ENCODE results near the gene CC2D2A. TPM values are rescaled to one million over a fixed set of nuclear protein-coding genes. Genes with fewer than 3 reads are reported as not detected.

The CC2D2A gene
- total RNA-seq, 1 donor from 2014 or later: 8.2 TPM

DNA sequence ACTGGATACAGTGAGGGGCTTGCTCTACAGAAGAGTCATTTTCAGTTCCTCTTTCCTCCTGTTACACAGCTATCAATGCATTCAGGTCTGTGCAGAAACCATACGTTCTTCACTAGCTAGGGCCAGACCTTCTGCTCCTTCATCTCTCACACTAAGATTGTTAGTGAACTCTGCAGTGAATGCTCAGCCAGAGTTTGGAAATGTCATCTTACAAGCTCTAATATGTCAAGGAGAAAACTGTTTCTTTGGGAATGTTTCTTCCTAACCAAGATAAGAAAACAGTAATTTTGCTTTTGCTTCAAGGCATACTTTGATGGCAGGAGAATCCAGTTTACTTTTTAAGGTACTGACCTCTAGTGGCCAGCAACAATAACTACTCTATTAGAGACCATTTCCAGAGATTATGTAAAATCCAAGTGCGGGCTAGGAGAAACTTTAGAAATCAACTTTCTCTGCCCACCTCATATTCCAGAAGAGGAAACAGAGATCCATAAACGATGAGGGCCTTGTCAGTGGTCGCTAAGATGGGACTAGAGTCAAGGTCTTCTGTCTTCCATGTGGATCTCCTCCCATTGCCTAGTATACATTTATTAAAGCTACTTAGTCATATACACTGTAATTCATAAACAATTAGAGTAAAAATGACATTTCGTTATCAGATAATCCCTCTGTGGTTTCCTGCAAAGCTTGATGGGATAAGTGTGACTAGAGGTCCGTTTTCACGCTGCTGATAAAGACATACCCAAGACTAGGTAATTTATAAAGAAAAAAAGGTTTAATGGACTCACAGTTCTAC is 12.1 kb upstream of the CC2D2A start:
- peak; percentile 74 for ATAC-seq
- DNase-seq: no peak
- intact Hi-C loops (cut with micrococcal nuclease): loop anchor here (2.0 to 10.0 kb wide), 3 partner anchors 53 to 227 kb away; no protein-coding TSS in a partner anchor

DNA sequence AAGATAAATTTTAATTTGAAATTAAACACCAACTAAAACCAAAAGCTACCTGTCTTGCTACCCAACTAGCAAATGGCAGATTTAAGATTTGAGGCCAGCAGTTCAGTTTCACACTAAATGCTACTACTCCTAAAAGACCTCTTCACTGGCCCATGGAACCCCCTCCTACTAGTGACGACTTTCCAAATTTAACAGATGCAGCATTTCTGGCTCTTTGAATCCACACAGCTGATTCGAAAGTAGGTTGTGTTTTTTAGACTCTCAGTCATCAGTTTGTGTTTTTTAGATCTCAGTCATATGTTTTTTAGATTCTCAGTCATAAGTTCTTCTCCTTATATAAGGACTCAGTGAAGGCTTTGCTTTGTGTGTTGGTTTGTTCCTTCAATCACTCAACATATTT is 11.1 kb upstream of the CC2D2A start:
- intact Hi-C loops (cut with micrococcal nuclease): loop anchor here (10.0 kb wide), 1 partner anchor 54 kb away; no protein-coding TSS in a partner anchor
- DNase-seq (no peak), ATAC-seq (no peak)

DNA sequence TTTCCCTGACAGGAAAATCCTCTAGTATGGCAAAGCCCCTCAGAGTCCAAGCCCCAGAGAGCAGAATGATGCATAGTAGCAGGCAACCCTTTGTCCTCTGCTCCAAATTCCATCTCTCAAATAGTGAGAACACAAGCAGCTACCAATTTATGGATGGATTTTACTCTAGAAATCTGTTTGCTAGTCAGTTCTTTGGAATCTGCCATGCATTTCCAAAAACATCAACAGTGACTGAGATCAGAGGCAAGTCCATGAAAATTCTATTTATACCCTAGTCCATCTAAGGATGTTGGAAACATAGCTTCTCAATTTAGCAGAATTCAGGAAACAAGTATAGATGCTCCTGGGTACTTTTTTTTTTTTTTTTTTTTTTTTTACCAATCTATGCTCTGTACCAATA is 10.0 kb upstream of the CC2D2A start:
- intact Hi-C loops (cut with micrococcal nuclease): loop anchor here (10.0 kb wide), 1 partner anchor 55 kb away; no protein-coding TSS in a partner anchor
- DNase-seq (no peak), ATAC-seq (no peak)

DNA sequence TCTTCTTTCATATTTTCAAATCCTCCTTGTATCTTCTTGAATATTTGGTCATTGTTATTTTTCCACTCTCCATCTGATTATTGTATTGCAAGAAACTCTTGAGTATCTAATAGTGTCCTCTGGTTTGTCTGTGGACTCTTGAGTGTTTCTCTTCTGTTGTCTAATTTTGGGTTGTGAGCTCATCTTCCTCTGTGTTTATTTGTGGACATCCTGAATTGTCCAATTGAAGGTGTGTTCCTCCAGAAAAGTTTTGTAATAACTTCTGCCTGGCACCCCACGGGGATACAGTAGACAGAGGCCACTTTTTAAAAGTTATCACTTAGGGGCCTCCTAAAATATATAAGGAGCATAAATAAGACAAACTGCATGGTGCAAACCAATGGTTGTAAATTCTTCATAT is 3.1 kb upstream of the CC2D2A start:
- intact Hi-C loops (cut with micrococcal nuclease): no loop called here
- DNase-seq: no peak
- ATAC-seq: peak; percentile 22

DNA sequence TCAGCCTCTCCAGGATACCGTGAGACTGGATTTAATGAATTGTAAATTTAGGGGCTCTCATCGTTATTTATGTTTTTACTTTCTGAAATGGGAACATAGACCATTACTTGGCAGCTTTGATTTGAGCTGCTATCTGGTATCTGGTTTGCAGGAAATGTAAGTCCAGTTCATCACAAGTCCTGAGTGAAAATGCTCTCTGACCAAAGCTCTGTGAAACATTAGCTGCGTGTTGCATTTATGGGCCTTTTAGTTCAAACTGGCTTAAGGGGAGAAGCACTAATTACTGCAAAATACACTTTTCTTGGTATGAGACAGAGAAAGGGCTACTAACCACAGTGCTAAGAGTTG is 420 bp downstream of the CC2D2A start:
- intact Hi-C loops (cut with micrococcal nuclease): no loop called here
- ATAC-seq: peak; percentile 30
- no peak for DNase-seq

DNA sequence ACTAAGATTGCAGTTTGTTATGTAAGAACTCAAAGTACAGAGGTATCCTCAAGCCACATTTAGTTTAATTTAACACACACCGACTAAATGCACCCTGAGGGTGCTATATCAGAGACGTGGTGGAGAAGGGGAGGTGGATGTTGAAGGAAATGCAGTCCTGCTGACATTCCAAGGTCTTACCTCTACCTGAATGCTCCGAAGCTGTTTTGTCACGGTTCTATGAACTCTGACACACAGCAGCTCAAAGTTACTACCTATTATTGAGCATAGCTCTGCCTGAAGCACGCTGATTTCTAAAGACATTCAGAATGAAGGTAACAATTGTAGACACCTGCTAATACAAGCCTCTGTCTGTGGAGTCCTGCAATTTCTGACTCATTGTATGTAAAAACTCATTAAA is 6.7 kb downstream of the CC2D2A start:
- DNase-seq: no peak
- ATAC-seq: no peak
- intact Hi-C loops (cut with micrococcal nuclease): no loop called here

DNA sequence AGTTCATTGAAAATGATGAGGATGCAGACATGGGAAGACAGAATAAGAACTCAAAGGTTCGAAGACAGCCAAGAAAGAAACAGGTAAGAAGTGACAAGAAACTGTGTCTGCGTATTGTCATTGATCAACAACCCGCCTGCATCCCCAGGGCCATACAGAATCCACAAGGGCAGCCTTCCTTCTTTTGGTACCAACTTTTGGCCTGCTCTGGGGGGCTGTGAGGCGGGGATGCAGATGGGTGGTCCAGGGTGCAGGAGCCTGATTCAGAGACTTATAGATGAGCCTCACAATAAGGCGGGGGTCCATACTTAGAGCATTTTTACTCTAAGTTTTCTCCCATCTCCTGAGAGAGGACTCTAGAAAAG is 9.0 kb downstream of the CC2D2A start:
- DNase-seq (no peak), ATAC-seq (no peak)
- intact Hi-C loops (cut with micrococcal nuclease): no loop called here

DNA sequence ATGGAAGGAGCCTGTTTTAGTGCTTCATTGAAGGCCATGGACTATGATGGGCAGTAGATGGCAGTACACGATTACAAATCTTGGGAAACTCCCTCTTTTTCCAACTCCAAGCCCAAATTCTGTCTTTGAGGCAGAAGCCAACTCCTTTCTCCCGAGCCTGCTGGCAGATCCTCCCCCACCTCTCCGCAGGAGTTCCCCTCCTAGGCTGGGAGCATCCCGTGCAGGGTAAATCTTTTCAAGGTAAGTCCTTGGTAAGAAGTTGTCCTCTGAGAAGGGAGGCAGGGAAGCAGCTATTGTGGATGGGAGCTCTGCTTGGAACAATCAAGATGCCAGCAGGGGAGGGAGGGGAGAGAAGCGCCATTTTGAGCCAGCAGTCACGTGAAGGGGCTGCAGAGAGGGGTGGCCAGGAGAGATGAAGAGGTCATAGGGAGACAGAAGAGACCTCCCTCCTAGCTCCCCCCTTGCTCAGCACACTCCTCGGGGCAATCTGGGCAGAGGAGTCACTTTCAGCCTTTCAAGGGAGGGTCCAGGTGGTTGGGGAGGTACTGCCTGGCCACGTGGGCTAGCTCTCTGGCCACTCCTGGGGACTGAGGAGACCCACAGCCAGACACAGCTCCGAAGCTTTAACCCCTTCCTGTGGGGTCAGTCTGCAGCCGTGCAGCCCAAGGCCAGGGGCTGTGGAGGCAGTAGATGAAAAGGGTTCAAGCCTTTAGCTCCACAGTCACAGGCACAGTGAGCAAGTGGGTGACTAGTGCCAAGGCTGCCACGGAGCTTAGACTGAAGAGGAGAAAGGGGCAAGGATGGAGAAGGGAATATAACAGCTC is 9.6 kb downstream of the CC2D2A start:
- intact Hi-C loops (cut with micrococcal nuclease): no loop called here
- DNase-seq (peak; percentile 39), ATAC-seq (peak; percentile 87)

DNA sequence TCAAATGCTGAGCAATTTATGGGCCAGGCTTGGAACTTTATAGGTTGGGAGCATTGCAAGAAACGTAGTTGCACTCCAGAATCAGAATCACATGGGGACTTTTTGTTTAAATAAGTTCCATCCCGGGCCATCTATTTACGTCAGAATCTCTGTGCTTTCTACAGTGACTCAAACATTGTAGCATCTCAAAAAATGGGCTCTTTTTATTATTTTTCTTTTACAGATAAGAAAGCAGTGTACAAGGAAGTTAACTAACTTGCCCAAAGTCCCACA is 10.2 kb downstream of the CC2D2A start:
- intact Hi-C loops (cut with micrococcal nuclease): loop anchor here (10.0 kb wide), 1 partner anchor 175 kb away; the partner anchor contains the start of gene FBXL5
- ATAC-seq: peak; percentile 39

DNA sequence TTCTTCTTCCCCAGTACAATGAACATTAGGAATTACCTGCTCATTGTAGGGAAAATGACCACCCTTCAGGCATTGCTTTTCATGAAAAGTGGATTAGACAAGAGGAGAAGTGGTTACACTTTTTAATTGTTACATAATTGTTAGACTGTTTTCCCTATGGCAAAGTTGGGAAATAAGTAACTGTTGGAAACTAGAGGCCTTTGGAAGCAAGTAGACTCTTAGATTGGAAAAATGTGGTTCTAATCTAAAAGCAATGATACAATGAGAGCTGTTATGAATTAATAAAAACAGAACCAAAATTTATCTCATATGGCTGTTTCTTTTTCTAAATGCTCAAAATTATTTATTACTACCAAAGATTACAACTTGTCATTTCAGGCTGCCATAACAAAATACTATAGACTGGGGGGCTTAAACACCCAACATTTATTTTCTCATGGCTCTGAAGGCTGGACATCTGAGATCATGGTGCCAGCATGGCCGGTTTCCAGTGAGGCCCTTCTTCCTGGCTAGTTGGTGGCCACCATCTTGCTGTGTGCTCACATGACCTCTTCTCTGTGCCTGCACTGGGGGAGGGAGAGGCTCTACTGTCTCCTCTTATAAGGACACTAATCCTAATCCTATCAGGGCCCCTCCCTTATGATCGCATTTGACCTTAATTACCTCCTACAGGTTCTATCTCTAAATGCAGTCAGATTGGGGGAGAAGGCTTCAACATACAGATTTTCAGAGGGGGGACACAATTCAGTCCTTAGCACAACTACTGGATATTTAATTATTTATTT is 12.5 kb downstream of the CC2D2A start:
- no peak for ATAC-seq
- intact Hi-C loops (cut with micrococcal nuclease): loop anchor here (10.0 kb wide), 1 partner anchor 173 kb away; the partner anchor contains the start of gene FBXL5
- no peak for DNase-seq

More for the DNA sequence above, 10.2 kb downstream of the CC2D2A start:
- DNase-seq: no peak

DNA sequence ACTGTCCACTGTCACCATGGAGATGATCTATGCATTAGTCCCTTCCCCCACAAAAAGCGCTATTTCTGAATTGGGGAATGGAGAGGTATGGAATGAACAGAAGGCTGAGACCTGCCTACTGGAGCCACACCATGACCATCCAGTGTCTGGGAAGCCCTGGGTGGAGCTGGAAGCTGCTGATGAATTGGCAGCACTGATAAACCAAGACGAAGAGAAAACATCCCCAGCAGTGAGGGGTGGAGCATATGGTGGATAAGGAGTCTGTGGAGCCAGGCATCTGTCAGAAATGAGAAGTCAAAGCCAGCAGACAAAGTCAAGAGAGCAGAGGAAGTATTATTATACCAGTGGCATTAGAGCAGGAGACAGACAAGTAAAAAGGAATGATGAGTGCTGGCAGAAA is 13.2 kb downstream of the CC2D2A start:
- ATAC-seq: peak; percentile 8

DNA sequence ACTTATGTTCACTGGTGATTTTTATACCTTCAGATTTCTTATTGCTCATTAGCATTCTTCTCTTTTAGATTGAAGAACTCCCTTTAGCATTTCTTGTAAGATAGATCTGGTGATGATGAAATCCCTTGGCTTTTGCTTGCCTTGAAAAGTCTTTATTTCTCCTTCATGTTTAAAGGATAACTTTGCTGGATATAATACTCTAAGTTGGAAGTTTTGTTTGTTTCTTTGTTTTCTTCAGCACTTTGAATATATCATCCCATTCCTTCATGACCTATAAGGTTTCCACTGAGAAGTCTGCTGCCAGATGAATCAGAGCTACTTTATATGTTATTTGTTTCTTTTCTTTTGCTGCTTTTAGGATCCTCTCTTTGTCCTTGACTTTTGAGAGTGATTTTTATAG is 18.5 kb downstream of the CC2D2A start:
- ATAC-seq (no peak), DNase-seq (no peak)
- intact Hi-C loops (cut with micrococcal nuclease): loop anchor here (10.0 kb wide), 1 partner anchor 167 kb away; the partner anchor contains the start of gene FBXL5

More for the DNA sequence above, 13.2 kb downstream of the CC2D2A start:
- intact Hi-C loops (cut with micrococcal nuclease): loop anchor here (10.0 kb wide), 1 partner anchor 172 kb away; the partner anchor contains the start of gene FBXL5
- DNase-seq: no peak

DNA sequence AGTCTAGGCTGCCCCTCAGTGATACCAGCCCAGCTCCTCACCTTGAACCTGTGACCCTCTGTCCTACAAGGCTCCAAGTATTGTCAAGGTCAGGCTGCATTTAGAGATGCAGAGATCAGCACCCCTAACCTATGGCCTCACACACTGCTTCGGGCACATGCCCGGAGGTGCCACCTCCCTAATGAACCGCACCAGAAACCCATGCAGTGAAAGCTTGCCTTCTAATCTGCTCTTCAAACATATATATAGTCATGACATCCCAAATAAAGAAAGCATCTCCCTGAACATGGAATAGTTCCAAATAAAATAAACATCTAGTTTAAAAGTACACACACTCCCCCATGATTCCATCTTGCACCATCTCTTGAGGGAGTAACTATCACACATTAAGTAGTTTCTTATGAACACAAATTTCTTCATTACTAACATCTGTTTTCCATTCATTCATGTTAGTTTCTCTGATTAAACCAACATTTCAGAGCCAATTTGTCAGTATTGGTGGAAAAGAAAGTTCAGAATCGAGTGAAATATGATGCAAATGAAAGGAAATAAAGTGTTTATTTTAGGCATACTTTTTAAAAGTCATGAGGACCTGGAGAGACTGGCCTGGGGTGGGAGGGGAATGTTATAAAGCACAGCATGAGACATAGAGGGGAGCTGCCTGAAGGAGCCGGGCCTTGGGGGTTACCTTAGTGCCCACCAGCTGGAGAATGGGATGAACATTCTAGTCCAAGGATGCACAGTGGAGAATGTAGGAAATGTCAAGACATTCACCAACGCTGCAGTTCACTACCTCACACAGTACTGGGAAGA is 19.2 kb downstream of the CC2D2A start:
- DNase-seq (no peak), ATAC-seq (peak; percentile 85)
- intact Hi-C loops (cut with micrococcal nuclease): loop anchor here (10.0 kb wide), 1 partner anchor 166 kb away; the partner anchor contains the start of gene FBXL5

DNA sequence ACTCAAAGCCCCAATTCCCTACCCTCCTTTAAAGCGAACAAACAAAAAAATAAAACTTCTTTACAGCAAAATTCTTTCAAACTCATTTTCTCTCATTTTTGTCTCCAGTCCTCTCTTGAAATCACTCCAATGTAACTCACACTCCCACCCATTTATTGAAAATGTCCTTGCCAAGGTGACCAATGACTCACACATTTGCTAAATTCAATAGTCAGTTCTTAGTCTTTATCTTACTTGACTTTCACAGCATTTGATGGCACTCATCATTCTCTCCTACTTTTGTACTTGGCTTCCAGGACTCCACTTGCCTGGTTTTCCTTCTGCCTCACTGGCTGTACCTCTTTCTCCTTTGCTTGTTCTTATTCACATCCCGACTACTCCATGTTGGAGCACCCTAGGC is 19.9 kb downstream of the CC2D2A start:
- intact Hi-C loops (cut with micrococcal nuclease): loop anchor here (10.0 kb wide), 1 partner anchor 165 kb away; the partner anchor contains the start of gene FBXL5
- ATAC-seq (peak; percentile 37), DNase-seq (no peak)

DNA sequence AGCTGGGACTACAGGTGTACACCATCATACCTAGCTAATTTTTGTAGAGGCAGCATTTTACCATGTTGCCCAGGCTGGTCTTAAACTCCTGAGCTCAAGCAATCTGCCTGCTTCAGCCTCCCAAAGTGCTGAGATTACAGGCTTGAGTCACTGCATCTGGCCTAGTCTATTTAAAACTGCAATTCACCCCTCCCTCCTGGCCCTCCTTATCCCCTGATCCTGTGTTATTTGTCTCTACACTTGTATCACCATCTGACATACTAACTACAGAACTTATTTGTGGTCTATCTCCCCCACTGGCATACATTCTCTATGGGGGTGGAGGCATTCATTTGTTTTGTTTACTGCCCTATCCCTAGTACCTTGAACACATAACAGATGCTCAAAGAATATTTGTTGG is 23.7 kb downstream of the CC2D2A start:
- ATAC-seq: peak; percentile 52
- intact Hi-C loops (cut with micrococcal nuclease): no loop called here

DNA sequence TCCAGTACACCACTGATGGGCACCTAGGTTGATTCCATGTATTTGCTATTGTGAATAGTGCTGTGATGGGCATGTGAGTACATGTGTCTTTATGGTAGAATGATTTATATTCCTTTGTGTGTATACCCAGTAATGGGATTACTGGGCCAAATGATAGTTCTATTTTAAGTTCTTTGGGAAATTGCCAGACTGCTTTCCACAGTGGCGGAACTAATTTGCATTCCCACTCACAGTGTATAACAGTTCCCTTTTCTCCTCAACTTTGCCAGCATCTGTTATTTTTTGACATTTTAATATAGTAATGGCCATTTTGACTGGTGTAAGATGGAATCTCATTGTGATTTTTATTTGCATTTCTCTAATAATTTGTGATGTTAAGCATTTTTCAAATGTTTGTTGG is 25.9 kb downstream of the CC2D2A start:
- peak; percentile 75 for ATAC-seq
- DNase-seq: no peak
- intact Hi-C loops (cut with micrococcal nuclease): no loop called here

More for the DNA sequence above, 23.7 kb downstream of the CC2D2A start:
- DNase-seq: no peak

DNA sequence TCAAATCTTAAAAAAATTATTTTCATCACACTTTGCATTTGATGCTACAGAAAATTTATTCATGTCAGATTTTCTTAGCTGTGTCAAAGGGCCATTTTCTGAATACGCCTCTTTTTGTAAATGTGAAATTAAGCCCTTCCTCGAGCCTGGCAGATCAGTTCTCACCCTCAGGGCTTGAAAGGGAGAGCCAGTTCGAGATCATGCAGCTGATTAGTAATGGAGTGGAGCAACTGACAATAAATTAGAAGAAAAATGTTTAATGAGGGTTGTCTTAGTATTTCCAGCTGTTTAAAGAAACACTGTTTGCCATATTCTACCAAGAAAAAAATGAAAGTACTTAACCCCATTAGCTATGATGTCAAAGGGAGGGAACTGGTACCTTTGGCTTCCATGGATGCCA is 28.7 kb downstream of the CC2D2A start:
- DNase-seq: no peak
- intact Hi-C loops (cut with micrococcal nuclease): no loop called here
- no peak for ATAC-seq

DNA sequence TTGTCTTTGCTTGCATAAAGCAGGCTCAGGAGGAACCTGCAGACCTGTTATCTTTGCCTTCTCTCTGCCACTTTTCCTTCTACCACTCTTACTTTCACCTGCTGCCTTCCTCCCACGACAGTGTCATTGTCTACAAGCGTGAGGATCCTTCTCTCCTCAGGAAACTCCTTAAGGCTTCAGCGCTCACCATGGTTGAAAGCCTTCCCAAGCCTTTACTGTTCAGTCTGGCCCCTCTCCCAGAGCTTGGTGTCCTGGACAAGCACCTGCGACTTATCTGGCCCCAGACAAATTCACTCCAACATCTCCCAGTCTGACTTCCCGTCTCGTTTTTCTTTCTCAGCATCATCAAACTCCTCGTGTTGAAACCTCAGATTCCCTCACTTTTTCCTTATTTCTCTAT is 31.0 kb downstream of the CC2D2A start:
- ATAC-seq (no peak), DNase-seq (no peak)
- intact Hi-C loops (cut with micrococcal nuclease): no loop called here

DNA sequence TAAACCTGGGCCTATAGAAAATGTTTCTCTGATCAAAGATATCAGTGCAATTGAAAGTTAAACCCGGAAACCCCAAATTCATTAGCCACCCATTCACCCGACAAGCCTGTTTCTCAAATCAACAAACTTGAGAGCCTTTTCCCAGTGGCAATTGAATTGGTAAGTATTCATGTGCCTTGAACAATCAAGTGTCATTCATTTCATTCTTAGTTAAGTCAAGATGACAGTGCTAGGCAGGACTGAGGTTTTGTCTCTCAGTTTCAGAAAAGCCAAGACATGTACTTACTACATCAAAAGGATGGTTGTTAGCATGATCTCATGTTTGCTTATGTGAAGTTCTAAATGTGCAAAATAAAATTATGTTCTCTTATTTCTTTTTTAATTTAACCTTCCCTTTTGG is 32.3 kb downstream of the CC2D2A start:
- ATAC-seq: no peak
- intact Hi-C loops (cut with micrococcal nuclease): no loop called here
- no peak for DNase-seq
